H1 (cell line): ENCODE data around the gene NOL12. TPM values are rescaled to one million over a fixed set of nuclear protein-coding genes. Genes with fewer than 3 reads are reported as not detected.

Source experiments
- CTCF ChIA-PET: fragments of 300-600 bp; sonication (Branson Sonifier 250); formaldehyde crosslinking; loops from one replicate; lab custom pipeline; 2021; ENCODE audit not compliant: partially characterized antibody; lab: Charles Lee
- POLR2A ChIA-PET: fragments of 300-600 bp; sonication (Branson Sonifier 250); formaldehyde crosslinking; loops from one replicate; lab custom pipeline; 2021; ENCODE audit warnings: inconsistent platforms; ENCODE audit not compliant: partially characterized antibody; lab: Charles Lee
- DNase-seq, 2 experiments: peaks; one replicate each; pipeline versions ENCODE4 v3.0.0 to v3.0.0-alpha.2; 2010 to 2022; ENCODE audit warnings: low spot score in 2 of 2, low read depth in 1 of 2, mixed read lengths in 1 of 2
- FAIRE-seq: peaks from 2 replicates; lab custom pipeline; 2011; peaks lifted over from hg19 to GRCh38; lab: Jason Lieb, UNC
- H2AFZ ChIP-seq: 2 replicates; pipeline ENCODE4 v1.8.1; 2012; ENCODE audit warnings: low read length, inconsistent platforms
- H2AK5ac ChIP-seq: 2 replicates; pipeline ENCODE4 v1.6.1; 2013; ENCODE audit warnings: low read depth, low read length
- H2BK120ac ChIP-seq: replicated peaks from 2 replicates; pipeline ENCODE3; 2013; ENCODE audit warnings: low read depth, low read length, inconsistent platforms
- H2BK12ac ChIP-seq: 2 replicates; pipeline ENCODE4 v1.6.1; 2013; ENCODE audit warnings: low read depth, low read length
- H2BK15ac ChIP-seq: 2 replicates; pipeline ENCODE4 v1.6.1; 2013; ENCODE audit warnings: low read length
- H2BK20ac ChIP-seq: 2 replicates; pipeline ENCODE4 v1.6.1; 2013; ENCODE audit warnings: low read length
- H2BK5ac ChIP-seq: 2 replicates; pipeline ENCODE4 v1.6.1; 2013; ENCODE audit warnings: low read depth, low read length
- H3K14ac ChIP-seq: 2 replicates; pipeline ENCODE4 v1.6.1; 2013; ENCODE audit warnings: inconsistent platforms; ENCODE audit not compliant: insufficient read length
- H3K18ac ChIP-seq: 2 replicates; pipeline ENCODE4 v1.6.1; 2013; ENCODE audit warnings: low read length; ENCODE audit errors: extremely low read depth
- H3K23ac ChIP-seq: 2 replicates; pipeline ENCODE4 v1.6.1; 2013; ENCODE audit warnings: inconsistent platforms; ENCODE audit not compliant: insufficient read length
- H3K23me2 ChIP-seq: 2 replicates; pipeline ENCODE4 v1.6.1; 2013; ENCODE audit warnings: low read depth, low read length
- H3K27ac ChIP-seq: 2 replicates; pipeline ENCODE4 v1.6.1; 2011; ENCODE audit warnings: low read depth, low read length, inconsistent platforms
- H3K27me3 ChIP-seq, 4 experiments: replicated peaks in 1 of 4; 1 replicate in 1 of 4; 2 replicates in 3 of 4; pipeline versions ENCODE4 v1.6.1 to v1.8.1; 2011 to 2013; ENCODE audit warnings: low read length in 3 of 4, mild to moderate bottlenecking in 3 of 4, inconsistent platforms in 2 of 4, mixed read lengths in 2 of 4, moderate library complexity in 1 of 4; ENCODE audit not compliant: control insufficient read depth in 3 of 4, insufficient read depth in 3 of 4; ENCODE audit errors: extremely low read depth in 1 of 4
- H3K36me3 ChIP-seq, 4 experiments: 2 replicates each; pipeline versions ENCODE4 v1.6.1 to v1.8.1; 2011 to 2013; ENCODE audit warnings: mild to moderate bottlenecking in 4 of 4, low read length in 3 of 4, moderate library complexity in 2 of 4, control low read depth in 1 of 4, inconsistent platforms in 1 of 4; ENCODE audit not compliant: insufficient read depth in 4 of 4, control insufficient read depth in 2 of 4
- H3K4ac ChIP-seq: replicated peaks from 2 replicates; pipeline ENCODE3; 2013; ENCODE audit warnings: low read length, low read depth, mixed read lengths, inconsistent platforms; ENCODE audit not compliant: insufficient read length
- H3K4me1 ChIP-seq, 4 experiments: replicated peaks in 1 of 4; 1 replicate in 1 of 4; 2 replicates in 3 of 4; pipeline versions ENCODE4 v1.6.1 to v1.8.1; 2011 to 2013; ENCODE audit warnings: low read length in 3 of 4, inconsistent platforms in 2 of 4, mixed read lengths in 1 of 4; ENCODE audit not compliant: insufficient read depth in 4 of 4, control insufficient read depth in 3 of 4
- H3K4me2 ChIP-seq, 2 experiments: 2 replicates each; pipeline versions ENCODE4 v1.6.1 to v1.8.1; 2011 to 2013; ENCODE audit warnings: low read depth in 2 of 2, low read length in 2 of 2, control low read depth in 1 of 2, inconsistent platforms in 1 of 2, mild to moderate bottlenecking in 1 of 2; ENCODE audit not compliant: insufficient read depth in 1 of 2
- H3K4me3 ChIP-seq, 4 experiments: fragments of 200-600, 300-600 bp in 1 of 4; sonication (generic), shearing (Covaris generic), sonication (Bioruptor Twin) in 1 of 4; 2 replicates each; pipeline versions ENCODE4 v1.5.1 to v1.8.1; 2011 to 2016; ENCODE audit warnings: low read length in 4 of 4, low read depth in 3 of 4, control low read depth in 2 of 4, inconsistent platforms in 2 of 4, mild to moderate bottlenecking in 2 of 4, mixed read lengths in 1 of 4, moderate library complexity in 1 of 4; ENCODE audit not compliant: insufficient read depth in 2 of 4; ENCODE audit errors: extremely low read depth in 1 of 4
- H3K56ac ChIP-seq: replicated peaks from 2 replicates; pipeline ENCODE3; 2013; ENCODE audit warnings: low read depth, mild to moderate bottlenecking, mixed read lengths, low read length, inconsistent platforms; ENCODE audit not compliant: insufficient read length
- H3K79me1 ChIP-seq: 2 replicates; pipeline ENCODE4 v1.6.1; 2013; ENCODE audit warnings: low read depth, low read length, control low read depth
- H3K79me2 ChIP-seq, 2 experiments: 2 replicates each; pipeline versions ENCODE4 v1.6.1 to v1.8.1; 2012 to 2013; ENCODE audit warnings: low read length in 2 of 2, mild to moderate bottlenecking in 2 of 2, inconsistent platforms in 1 of 2; ENCODE audit not compliant: insufficient read depth in 2 of 2, control insufficient read depth in 1 of 2
- H3K9ac ChIP-seq, 4 experiments: replicated peaks in 1 of 4; 1 replicate in 1 of 4; 2 replicates in 3 of 4; pipeline versions ENCODE4 v1.6.1 to v1.8.1; 2011 to 2013; ENCODE audit warnings: low read depth in 3 of 4, low read length in 3 of 4, control low read depth in 2 of 4, mild to moderate bottlenecking in 2 of 4, moderate library complexity in 2 of 4, inconsistent platforms in 1 of 4; ENCODE audit errors: extremely low read depth in 1 of 4
- H3K9me3 ChIP-seq, 2 experiments: 2 replicates each; pipeline versions ENCODE4 v1.6.1 to v1.8.1; 2012 to 2013; ENCODE audit warnings: mild to moderate bottlenecking in 2 of 2, moderate library complexity in 2 of 2, control low read depth in 1 of 2, inconsistent platforms in 1 of 2, low read depth in 1 of 2, low read length in 1 of 2, mixed read lengths in 1 of 2; ENCODE audit not compliant: insufficient read depth in 2 of 2
- H4K20me1 ChIP-seq, 2 experiments: replicated peaks in 1 of 2; 2 replicates each; pipeline versions ENCODE3 to v1.8.1; 2011 to 2013; ENCODE audit warnings: inconsistent platforms in 2 of 2, low read length in 2 of 2, mild to moderate bottlenecking in 1 of 2; ENCODE audit not compliant: insufficient read depth in 2 of 2, control insufficient read depth in 1 of 2
- H4K5ac ChIP-seq: 2 replicates; pipeline ENCODE4 v1.6.1; 2013; ENCODE audit warnings: low read length, low read depth, mixed read lengths, inconsistent platforms; ENCODE audit not compliant: insufficient read length
- H4K8ac ChIP-seq: 2 replicates; pipeline ENCODE4 v1.8.0; 2013; ENCODE audit warnings: mild to moderate bottlenecking, moderate library complexity, low read length, inconsistent platforms; ENCODE audit not compliant: insufficient read depth; ENCODE audit errors: extremely low read depth
- H4K91ac ChIP-seq: replicated peaks from 2 replicates; pipeline ENCODE3; 2013; ENCODE audit warnings: low read length, mixed read lengths, inconsistent platforms; ENCODE audit not compliant: insufficient read length
- CREB1 ChIP-seq: IDR thresholded peaks from 2 replicates; pipeline ENCODE4 v1.6.1; 2012; ENCODE audit warnings: inconsistent platforms
- NRF1 ChIP-seq: IDR thresholded peaks from 2 replicates; pipeline ENCODE4 v1.6.1; 2011; ENCODE audit warnings: mild to moderate bottlenecking, low read depth, low read length, improper control_type of control experiment
- POLR2A ChIP-seq, 2 experiments: IDR thresholded peaks; 1 replicate in 1 of 2; 2 replicates in 1 of 2; pipeline ENCODE4 v1.6.1; 2011; ENCODE audit warnings: low read depth in 2 of 2, low read length in 2 of 2, mild to moderate bottlenecking in 2 of 2; ENCODE audit errors: control extremely low read depth in 1 of 2
- RFX5 ChIP-seq: IDR thresholded peaks from 2 replicates; pipeline ENCODE4 v1.6.1; 2011; ENCODE audit warnings: low read depth, low read length, improper control_type of control experiment, borderline replicate concordance
- RXRA ChIP-seq: IDR thresholded peaks from 2 replicates; pipeline ENCODE4 v1.6.1; 2011; ENCODE audit warnings: low read depth, mild to moderate bottlenecking, low read length, moderate library complexity; ENCODE audit not compliant: insufficient read depth
- SIRT6 ChIP-seq: IDR thresholded peaks from one replicate; pipeline ENCODE4 v1.7.1; 2012; ENCODE audit warnings: low read length, inconsistent platforms
- TAF1 ChIP-seq: IDR thresholded peaks from 2 replicates; pipeline ENCODE4 v1.6.1; 2011; ENCODE audit warnings: mild to moderate bottlenecking, low read depth, low read length
- TBP ChIP-seq: IDR thresholded peaks from 2 replicates; pipeline ENCODE4 v1.6.1; 2011; ENCODE audit warnings: low read depth, low read length, improper control_type of control experiment
- WGBS, 2 experiments: shearing (Covaris generic) in 1 of 2; methylation state at CpG; one replicate each; pipeline versions ENCODE4 v1.1.6 to v1.1.7; 2013 to 2015; ENCODE audit warnings: low lambda C conversion rate in 2 of 2, mixed read lengths in 2 of 2, inconsistent platforms in 1 of 2, low coverage in 1 of 2, missing lambda C conversion rate in 1 of 2; ENCODE audit not compliant: insufficient replicate concordance in 2 of 2, insufficient coverage in 1 of 2, insufficient read length in 1 of 2; ENCODE audit errors: extremely low coverage in 1 of 2, missing lambda C conversion rate in 1 of 2; 5-methylcytosine and 5-hydroxymethylcytosine counted together
- long read RNA-seq, 2 experiments: library from RNA in 1 of 2; library from capped mRNA in 1 of 2; stranded (forward); transcript quantifications; one replicate each; pipeline ENCODE4 v2.0.0, GENCODE V29; 2021; ENCODE audit warnings: inconsistent platforms in 1 of 2
- polyA minus RNA-seq, 3 experiments: library from RNA; depleted of rRNA, polyadenylated mRNA; stranded (reverse); fragments of >200 nt; gene quantifications; 1 replicate in 2 of 3; 2 replicates in 1 of 3; pipeline ENCODE4 v1.2.3, GENCODE V29; 2011
- polyA plus RNA-seq, 7 experiments: library from polyadenylated mRNA; depleted of rRNA in 3 of 7; stranded (reverse) in 5 of 7; unstranded in 2 of 7; fragments of >200 nt in 5 of 7; fragments of 200-250 nt in 2 of 7; gene quantifications; 1 replicate in 5 of 7; 2 replicates in 1 of 7; 4 replicates in 1 of 7; pipeline versions ENCODE4 v1.2.1 to v1.2.3, GENCODE V29; 2011 to 2013; ENCODE audit warnings: missing spikeins in 2 of 7, mixed read lengths in 2 of 7
- total RNA-seq: library from RNA; stranded (reverse); fragmentation: NEBNext Ultra II Directional; extraction: Animal tissue kit (Norgen Biotek cat#: 25700); gene quantifications from 2 replicates; pipeline ENCODE4 v1.2.1, GENCODE V29; 2021

Gene NOL12
- 26.7 and 28.3 TPM in 2 replicates for total RNA-seq
- polyA plus RNA-seq (2011; rRNA removed), result 25.3 TPM in 2 replicates
- polyA plus RNA-seq (2011; cell fraction: cytosol; rRNA removed), result 40.9 TPM
- polyA plus RNA-seq (2011; cell fraction: nucleus; rRNA removed), result 43.6 TPM
- 19.3 to 37.0 TPM (median 34.3 TPM) in 4 replicates for polyA plus RNA-seq (2012, experiment 1 of 2)
- 27.9 TPM for polyA plus RNA-seq (2012, experiment 2 of 2)
- polyA plus RNA-seq (2013, experiment 1 of 2), result 27.9 TPM
- polyA plus RNA-seq (2013, experiment 2 of 2), result 24.0 TPM
- 8.3 and 9.6 TPM in 2 replicates for polyA minus RNA-seq (2011; rRNA and poly(A)+ RNA removed)
- polyA minus RNA-seq (2011; cell fraction: cytosol; rRNA and poly(A)+ RNA removed), result 8.8 TPM
- 16.7 TPM for polyA minus RNA-seq (2011; cell fraction: nucleus; rRNA and poly(A)+ RNA removed)
- long read RNA-seq, experiment 1, partial matches to known transcripts, result 10 of 15 reads
- long read RNA-seq, experiment 1, other reads (novel, unspliced or antisense), result 0 of 15 reads
- long read RNA-seq, experiment 2, transcript NOL12-201 (6 exons, 2,854 nt), result minor isoform, 5 of 55 reads
- long read RNA-seq, experiment 2, transcript NOL12-202 (7 exons, 945 nt), result major isoform, 39 of 55 reads
- long read RNA-seq, experiment 2, partial matches to known transcripts, result 3 of 55 reads
- long read RNA-seq, experiment 2, other reads (novel, unspliced or antisense), result 8 of 55 reads

DNA sequence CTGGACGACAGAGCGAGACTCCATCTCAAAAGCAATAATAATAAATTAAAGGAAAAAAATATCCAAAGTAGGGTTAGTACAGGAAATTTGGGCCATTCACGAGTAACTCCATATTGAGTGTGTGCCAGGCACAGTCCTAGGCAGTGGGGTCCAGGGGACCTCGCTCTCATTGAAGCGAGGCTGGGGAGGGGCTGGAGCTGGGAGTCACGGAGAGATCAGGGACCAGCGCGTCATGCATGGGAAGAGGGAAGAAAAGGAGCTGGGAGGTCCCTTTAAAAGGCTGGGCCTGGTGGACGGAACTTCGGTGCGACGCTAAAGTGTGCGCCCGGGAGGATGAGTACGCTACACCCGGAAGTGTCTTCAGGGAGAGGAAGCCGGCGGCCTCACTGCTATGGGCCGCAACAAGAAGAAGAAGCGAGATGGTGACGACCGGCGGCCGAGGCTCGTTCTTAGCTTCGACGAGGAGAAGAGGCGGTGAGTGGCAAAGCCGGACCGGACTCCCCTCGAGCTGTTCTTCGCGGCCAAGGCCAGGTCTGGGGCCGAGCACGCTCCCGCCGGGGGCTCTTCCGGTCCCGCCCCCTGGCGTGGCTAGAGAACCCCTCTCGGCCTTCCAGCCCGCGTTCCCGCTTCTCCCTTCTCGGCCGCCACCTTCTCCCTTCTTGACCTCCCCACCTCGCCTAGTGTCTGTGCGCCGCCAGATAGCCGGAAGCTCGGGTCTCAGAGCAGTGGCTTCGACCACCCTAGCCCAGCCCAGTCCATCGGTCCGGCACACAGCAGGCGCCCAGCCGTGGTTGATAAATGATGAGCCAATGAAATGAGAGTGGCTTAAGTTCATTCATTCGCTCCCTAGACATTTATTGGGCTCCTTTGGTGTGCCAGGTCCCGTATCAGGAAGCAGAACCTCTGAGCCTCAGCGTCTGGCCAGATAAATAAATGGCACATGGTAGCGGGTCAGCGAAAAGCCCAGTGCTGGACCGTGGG is at the start of gene NOL12:
NOL12 (plus strand) TSS at position 342 of the 981 bp plus-strand sequence; CDS start at position 392, 50 bp downstream.
- FAIRE-seq (peak; percentile 60), DNase-seq (peak; percentile 69 to 91)
- Histone ChIP-seq H3K56ac (peak within 1 kb of the TSS; percentile 79), H4K5ac (peak within 1 kb of the TSS; percentile 96), H3K27ac (peak within 1 kb of the TSS; percentile 88), H2AK5ac (no peak within 1 kb of the TSS), H3K23ac (no peak within 1 kb of the TSS), H3K4me1 (peaks cover 0 to 6% (median 2%) of the 10 kb centered on the region in 4 experiments; a peak in 4 of 7 replicates), H4K91ac (peak within 1 kb of the TSS; percentile 92), H3K23me2 (peaks cover 4% of the 10 kb centered on the region), H3K14ac (peak within 1 kb of the TSS; percentile 37), H3K9me3 (no peaks in the 10 kb centered on the region), H4K20me1 (peaks cover 0 to 2% of the 10 kb centered on the region in 2 experiments), H2BK15ac (peak within 1 kb of the TSS; percentile 46; the same call in 1 of the 2 replicates), H2BK12ac (0 out of 2 replicates have a peak within 1 kb of the TSS, but pooled peaks have one; percentile 7), H3K79me1 (peaks cover 3% of the 10 kb centered on the region; the same call in 1 of the 2 replicates), H3K4me3 (peak within 1 kb of the TSS; percentile 62 to 97 (median 87)), H2BK20ac (no peak within 1 kb of the TSS), H3K4ac (peak within 1 kb of the TSS; percentile 74), H2BK5ac (peak within 1 kb of the TSS; percentile 96), H3K79me2 (peaks cover 0 to 7% of the 10 kb centered on the region in 2 experiments; a peak in 1 of 4 replicates), H4K8ac (peak within 1 kb of the TSS; percentile 99), H3K9ac (peak within 1 kb of the TSS; percentile 65 to 85 (median 72)), H3K36me3 (peaks cover 3 to 16% (median 13%) of the 10 kb centered on the region in 4 experiments; a peak in 7 of 8 replicates), H3K18ac (peak within 1 kb of the TSS; percentile 97), H2BK120ac (peak within 1 kb of the TSS; percentile 38), H3K4me2 (peak within 1 kb of the TSS; percentile 85 to 98), H2AFZ (peak within 1 kb of the TSS; percentile 94), H3K27me3 (no peaks in the 10 kb centered on the region)
- whole genome bisulfite sequencing, 2 experiments, result 6% methylated on average over 57 of the region's 62 CpGs; no CpG with 5 or more reads in 1 of the 2 experiments
- ChIA-PET CTCF (interaction anchor here (0.9 to 16.3 kb wide), 9 partner anchors 10 to 193 kb away, joined by 3 to 261 read pairs (median 5); partner anchors contain the start of genes LGALS1, SH3BP1 and TRIOBP), POLR2A (interaction anchor here (0.6 to 2.7 kb wide), 19 partner anchors 10 to 120 kb away, joined by 3 to 26 read pairs (median 3); partner anchors contain the start of genes GGA1, LGALS1, PDXP and TRIOBP)
- TF ChIP-seq SIRT6 (no peak), POLR2A (IDR thresholded peaks at IDR 0.05; ENCODE audit: control extremely low read depth in 1 of 2, low read depth in 2 of 2, low read length in 2 of 2) (peak in 1 of 2 experiments; percentile 88; a peak in 2 of 3 replicates), NRF1 (no peak), TAF1 (peak; percentile 93), TBP (peak; percentile 91), RXRA (no peak), RFX5 (no peak), CREB1 (peak; percentile 86)
